Right lung (tissue), 5 donors: ENCODE measurements around the gene KLHL1. TPM values are rescaled to one million over a fixed set of nuclear protein-coding genes. Genes with fewer than 3 reads are reported as not detected.

ENCODE experiments used
- DNase-seq, 2 donors: peaks; one replicate each; pipeline ENCODE4 v3.0.0-alpha.2; 2013
- polyA plus RNA-seq, 5 donors: library from polyadenylated mRNA; unstranded; fragments of 120-200 nt; gene quantifications; one replicate each; pipeline versions ENCODE4 v1.2.1 to v1.2.3, GENCODE V29; 2013; ENCODE audit warnings: inconsistent platforms in 1 of 5, low replicate concordance in 1 of 5; ENCODE audit not compliant: insufficient read length in 5 of 5, insufficient read depth in 1 of 5

The KLHL1 gene
- polyA plus RNA-seq, 5 donors: 0.03 to 0.05 (median 0.04) TPM; not detected in 2

DNA sequence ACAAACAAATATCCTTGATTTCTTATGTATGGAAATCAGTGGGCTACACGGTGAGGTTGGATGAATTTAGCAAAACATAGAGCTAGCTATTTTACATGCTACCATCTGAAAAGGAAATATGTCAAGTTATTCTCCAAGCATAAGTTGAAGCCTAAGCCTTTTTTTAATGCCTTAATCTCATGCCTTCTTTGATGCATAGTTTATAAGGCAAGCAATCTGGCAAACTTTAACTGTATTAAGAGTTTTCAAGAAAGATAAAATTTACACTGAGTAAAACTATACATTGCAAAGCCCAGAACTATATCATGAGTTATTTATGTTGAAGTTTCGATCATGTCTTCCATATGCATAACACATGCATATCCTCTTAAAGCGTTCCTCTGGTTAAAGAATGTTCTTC is 85.6 kb downstream of the KLHL1 start:
- DNase-seq: no peak

DNA sequence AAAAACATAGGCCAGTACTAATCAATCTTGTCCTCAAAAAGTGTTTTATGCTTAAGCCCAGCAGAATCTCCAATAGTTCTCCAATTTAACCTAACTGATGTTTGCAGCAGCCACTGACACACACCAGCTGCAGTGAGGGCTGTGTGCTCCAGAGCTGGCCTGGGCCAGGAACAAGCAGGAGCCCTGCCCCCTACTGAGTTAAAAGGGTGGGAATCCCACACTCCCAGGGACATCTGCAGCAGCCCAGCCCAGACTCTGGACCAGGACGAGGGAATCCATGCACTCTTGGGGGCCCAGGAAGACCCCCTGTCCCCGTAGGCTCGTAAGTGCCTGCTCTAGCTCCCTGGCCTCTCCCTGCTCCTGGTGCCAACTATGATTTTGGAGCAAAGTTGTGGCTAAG is 92.1 kb downstream of the KLHL1 start:
- no peak for DNase-seq

DNA sequence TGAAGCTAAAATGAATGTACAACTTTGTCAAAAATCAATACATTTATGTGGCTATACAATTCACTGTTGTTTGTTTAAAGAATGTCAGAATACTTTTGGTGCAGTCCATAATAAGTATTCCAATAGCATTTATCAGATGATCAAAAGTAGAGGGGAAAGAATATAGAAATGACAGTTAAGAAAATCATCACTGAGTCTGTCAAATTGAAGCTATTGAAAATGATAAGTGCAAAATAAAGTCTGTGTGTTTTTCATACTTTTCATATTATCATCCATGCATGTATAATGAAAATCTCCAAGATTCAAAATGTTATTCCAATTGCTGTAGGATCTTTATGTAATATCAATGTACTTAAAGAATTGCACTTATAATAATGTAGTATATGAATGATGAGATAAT is 93.9 kb downstream of the KLHL1 start:
- no peak for DNase-seq

DNA sequence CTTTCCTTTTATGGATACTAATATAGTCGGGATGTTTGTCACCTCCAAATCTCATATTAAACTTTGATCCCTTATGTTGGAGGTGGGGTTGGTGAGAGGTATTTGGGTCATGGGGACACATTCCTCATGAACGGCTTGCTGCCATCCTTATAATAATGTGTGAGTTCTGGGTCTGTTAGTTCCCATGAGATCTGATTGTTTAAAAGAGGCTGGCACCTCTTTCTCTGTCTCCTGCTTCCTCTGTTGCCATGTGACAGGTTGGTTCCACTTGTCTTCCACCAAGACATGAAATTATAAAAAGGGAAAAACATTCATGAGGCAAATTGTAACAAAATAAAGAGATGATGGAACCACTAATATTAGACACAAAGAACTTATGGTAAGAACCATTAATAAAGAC is 108.4 kb downstream of the KLHL1 start:
- DNase-seq: no peak

DNA sequence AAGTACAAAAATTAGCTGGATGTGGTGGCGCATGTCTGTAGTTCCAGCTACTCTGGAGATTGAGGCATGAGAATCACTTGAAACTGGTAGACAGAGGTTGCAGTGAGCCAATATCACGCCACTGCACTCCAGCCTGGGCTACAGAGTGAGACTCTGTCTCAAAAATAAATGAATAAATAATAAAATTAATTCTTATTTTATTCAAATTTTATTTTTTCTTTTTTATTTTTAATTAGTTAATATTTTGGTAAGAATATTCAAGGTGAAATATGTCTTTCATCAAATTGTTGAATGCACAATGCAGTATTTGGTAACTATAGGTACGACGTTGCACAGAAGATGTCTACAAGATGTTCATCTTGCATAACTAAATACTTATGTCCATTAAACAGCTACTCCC is 111.2 kb downstream of the KLHL1 start:
- no peak for DNase-seq

DNA sequence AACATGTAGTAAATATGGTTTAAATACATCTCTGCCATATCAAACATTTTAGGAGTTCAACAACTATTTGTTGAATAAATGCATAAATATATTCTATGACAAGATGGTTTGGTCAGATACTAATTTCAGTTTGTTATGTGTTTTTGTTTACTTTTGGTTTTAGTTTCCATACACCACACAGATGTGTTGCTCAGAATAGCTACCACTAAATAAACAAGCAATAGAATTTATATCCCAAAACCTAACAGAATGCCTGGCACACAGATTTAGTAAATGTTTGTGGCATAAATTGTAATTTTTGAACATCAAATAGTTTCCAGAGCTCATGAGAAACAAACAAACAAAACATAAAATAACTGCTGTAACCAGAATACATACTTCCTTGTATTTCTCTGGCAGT is 127.5 kb downstream of the KLHL1 start:
- no peak for DNase-seq

DNA sequence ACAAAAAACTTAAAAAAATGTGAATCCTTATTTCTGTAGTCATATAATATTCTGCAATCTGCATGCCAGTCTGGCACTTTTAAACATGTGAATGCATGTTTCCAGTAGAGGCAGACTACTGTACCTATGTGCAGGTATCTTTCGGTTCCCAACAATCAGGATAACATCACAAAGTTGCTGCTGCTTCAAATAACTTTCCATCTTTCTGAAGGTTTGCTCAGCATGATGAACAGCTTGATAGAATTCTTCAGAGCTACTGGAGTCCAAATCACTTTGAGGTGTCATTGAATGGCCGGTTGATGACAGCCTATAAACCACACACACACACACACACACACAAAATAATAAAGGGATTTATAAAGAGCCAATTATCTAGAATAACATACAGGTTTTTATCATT is 132.8 kb downstream of the KLHL1 start:
- DNase-seq: no peak

DNA sequence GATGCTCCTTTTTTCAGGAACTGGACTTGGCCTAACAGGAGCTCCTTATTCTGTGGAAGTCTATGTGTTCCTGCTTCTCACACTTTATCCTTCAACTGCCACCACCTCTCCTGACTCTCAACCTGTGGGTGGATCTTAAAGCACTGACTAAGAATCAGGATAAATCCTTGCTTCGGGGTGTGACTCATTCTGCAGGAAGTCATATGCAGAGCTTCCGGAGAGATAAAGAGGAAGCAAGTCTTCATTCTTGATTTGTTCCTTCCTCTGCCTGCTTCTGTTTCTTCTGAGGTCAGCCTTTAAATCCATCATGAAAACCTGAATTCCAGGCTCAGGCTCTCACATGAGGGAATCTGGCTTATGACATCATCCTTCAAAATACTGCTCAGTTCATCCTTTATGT is 137.7 kb downstream of the KLHL1 start:
- no peak for DNase-seq

DNA sequence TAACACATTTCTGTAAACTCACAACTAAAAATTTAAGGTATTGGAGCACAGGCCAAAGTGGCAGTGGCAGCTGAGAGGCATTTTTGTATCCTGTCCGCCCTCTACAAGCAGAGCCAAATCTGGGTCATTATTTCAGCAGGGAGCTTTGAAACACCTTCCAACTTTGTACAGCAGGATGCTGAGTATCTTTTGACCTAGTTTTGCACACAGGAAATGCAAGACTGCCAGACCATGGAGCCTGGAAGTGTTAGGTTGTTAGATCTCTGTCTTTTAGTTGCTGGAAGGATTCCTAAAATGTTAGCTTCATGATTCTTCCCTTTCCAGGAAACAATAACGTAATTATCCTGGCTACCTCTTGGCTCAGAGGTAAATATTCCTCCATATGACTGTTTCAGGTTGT is 149.2 kb downstream of the KLHL1 start:
- no peak for DNase-seq

DNA sequence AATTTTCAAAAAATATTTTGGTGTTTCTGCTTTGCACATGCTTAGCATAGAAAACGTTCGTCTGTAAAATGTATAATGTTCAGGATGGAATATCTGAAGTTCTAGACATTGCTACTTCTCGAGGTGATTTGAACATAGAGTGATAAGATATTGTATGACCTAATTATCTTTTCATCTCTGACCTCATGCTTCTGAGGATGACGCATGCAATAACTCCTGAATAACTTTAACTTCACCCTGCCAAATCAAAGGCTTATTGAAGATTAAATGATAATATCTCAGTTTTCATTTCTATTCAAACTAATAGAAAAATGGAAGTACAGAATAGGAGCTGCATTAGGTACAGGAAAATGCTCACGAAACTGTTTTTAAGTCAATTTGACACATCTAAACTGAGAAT is 151.4 kb downstream of the KLHL1 start:
- DNase-seq: no peak

DNA sequence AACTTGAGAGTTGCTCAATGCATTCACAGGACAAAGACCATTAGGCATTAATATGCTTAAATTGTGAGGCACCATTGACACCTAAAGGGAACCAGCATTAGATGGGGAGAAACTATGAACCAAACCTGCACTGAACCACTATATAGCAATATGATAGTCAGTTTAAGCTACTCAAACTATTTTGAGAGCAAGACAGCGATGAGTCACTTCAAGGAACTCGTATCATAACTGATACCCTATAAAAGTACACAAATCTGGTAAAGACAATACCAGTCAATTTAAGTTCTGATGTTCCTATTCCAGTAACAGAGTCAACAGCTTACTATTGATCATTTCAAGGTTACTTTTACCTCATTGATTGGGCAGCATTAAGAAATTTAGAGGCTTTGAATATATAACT is 151.9 kb downstream of the KLHL1 start:
- DNase-seq: no peak

DNA sequence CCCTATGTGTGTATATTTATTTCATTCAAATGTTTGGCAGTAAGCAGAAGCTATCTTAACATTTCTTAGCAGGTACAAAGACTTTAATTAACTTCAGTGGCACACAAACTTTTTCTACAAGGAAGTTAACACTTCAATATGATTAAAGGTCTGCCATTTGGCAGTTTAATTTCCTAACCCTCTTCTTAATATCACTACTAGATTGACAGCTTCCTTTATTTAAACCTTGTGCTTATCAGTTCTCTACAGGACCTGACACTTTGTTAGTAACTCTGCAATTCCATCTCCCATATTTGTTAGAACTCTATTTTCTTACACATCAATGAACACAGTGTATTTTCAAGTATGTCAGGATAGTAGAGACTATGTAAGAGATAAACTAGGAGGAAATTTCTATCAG is 153.0 kb downstream of the KLHL1 start:
- DNase-seq: no peak

DNA sequence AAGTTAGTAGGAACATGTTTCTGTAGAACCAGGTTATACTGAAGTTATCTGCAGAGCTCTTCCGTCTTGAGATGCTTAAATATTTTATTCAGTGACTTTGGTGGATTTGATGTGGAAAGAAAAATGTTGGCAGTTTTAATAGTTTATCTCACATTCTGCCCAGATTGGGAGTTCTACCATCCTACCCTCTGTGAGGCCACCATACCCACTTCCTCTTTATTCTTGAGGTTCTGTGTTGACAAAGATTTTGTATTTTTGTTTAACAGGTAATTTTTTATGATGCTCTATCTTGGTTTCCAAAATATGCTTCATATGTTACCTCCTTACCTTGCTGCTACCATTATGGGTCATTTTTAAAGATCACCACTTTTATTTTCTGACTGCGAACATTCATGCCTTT is 156.8 kb downstream of the KLHL1 start:
- no peak for DNase-seq

DNA sequence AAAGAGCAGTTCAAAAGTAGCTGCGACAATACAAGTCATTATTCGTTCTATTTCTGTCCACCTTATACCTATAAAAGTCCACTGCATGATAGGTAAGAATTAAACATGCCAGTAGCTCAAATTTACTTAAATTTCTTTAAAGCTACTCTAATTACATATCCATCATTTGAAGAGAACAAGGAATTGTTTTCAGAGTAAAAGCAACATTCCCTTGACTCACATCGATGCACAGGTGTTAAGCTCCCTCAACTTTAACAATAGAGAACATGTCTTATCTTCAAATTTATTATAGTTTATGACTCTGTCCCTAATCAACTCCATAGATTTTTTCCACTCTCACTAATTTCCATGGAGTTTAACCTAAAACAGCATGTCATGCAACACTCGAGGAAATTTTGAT is 158.1 kb downstream of the KLHL1 start:
- DNase-seq: no peak

DNA sequence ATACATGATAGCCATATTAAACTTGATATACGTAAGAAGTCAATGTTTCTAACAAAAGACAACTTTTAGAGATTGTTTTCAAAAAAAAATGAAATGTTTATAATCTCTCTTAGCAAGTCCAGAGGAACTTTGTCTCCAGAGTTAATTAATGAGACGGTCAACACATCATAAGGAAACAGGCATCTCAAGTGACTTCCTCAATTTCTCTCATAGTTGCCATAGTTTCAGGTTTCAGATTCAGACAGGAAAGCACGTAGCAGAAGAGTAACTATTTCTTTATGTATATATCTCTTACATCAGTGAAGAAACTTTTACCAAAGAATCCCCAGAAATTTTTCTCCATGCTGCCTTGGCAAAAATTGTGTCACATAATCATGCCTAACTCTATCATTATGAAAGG is 160.2 kb downstream of the KLHL1 start:
- DNase-seq: no peak

DNA sequence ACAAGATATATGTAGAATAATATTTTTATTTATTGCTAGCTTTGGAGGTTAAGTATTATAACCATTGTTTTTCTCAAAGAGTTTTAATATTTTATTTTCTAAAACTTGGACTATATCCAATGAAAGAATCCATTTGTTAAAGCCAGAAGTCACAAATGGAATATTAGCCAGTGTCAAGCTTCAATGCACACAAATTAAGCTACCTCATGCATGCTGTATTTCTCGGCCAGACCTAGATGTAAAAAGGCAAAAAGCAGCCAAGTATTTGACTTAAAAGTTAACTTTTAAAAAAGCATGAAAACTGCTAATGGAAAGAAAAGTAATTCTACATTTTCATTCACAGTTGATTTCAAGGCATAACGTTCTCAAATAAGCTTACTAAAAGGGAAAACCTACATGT is 160.7 kb downstream of the KLHL1 start:
- DNase-seq: no peak

DNA sequence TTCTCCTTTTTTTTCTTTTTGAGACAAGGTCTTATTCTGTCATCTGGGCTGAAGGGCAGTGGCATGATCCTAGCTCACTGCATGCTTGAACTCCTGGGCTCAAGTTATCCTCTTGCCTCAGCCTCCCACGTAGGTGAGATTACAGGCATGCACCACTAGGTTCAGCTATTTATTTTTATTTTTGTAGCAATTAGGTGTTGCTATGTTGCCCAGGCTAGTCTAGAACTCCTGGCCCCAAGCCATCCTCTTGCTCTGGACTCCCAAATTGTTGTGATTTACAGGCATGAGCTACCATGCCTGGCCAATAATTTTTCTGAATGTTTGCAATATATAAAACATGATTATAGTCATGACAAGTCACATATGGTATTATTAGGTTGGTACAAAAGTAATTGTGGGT is 161.7 kb downstream of the KLHL1 start:
- no peak for DNase-seq

DNA sequence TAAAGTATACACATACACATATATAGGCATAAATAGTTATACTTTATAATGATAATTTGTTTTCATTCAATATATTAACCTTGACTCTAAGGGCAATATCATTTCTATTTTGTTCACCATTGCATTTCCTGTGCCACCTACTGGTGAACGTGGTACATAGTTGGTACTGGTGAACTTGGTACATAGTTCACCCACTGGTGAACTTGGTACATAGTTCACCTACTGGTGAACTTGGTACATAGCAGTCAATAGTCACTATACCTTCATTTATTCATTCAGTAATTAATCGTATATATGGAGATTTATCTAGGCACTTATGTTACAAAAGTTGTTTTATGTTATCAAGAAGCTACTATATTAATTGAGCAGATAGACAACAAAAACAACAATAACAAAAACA is 173.2 kb downstream of the KLHL1 start:
- no peak for DNase-seq

DNA sequence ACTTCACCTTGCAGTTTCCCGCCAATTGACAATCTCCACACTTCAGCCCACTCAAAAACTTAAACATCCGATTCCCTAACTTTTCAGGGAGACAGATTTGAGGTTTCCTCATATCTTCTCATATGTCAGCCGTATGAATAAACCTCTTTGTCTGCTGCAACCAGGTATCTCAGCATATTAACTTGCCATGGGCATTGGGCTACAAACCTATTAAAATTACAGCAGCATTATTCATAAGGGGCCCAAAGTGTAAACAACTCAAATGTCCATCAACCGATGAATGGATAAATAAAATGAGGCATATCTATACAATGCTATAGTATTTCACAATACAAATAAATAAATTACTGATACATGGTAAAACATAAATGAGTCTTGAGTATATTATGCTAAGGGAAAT is 180.0 kb downstream of the KLHL1 start:
- DNase-seq: no peak

DNA sequence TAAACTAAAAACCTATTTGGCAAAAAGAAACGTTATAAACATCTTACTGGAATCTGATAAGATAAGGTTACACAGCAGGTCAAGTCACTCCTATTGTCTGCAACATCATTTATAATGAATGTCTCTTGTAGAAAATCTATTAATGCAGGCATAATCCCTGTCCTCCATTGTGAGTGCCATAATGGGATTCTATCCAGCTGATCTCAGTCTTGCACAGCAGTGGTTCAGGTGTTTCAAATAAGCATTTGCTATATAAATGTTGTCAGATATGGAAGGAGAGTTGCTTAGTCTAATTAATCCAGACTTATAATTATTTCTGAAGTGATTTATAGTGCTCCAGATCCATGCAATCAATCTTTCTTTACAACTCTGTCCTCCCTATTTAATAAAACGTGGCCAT is 187.1 kb downstream of the KLHL1 start:
- no peak for DNase-seq

DNA sequence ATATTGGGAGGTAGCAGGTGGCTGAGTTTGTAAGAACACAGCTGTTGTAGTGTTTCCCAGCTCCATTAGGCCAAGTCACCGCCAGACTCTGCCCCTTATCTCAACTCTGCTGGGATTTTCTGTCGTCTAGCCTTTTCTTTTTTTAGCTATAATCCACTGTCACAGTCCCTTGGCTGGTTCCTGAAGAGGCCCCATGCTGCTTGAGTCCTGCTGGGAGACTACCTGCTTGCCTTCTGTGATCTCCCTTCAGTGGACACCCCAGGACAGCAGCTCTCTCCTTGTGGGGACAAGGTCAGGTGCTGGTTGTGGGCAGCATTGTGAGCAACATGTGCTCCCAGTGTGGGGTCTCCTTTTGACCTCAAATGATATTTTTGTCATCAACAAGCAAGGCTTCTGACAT is 195.6 kb downstream of the KLHL1 start:
- DNase-seq: no peak

DNA sequence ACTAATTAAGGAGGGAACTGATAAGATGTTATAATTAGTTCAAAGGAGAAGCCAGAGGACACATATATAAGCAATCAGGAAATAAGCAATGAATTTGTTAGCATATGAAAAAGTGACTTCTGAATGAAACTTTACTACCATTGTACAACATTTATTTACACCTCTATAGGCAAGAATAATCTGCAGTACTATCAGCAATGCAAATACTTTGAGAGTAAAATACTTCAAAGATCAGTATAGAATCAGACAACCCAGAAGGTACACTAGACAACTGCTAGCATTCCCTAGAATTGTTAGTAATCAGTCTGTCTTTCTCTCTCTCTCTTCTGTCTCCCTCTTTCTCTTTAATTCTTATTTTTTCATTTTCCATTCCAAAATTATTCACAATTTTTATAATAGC is 197.5 kb downstream of the KLHL1 start:
- DNase-seq: no peak

DNA sequence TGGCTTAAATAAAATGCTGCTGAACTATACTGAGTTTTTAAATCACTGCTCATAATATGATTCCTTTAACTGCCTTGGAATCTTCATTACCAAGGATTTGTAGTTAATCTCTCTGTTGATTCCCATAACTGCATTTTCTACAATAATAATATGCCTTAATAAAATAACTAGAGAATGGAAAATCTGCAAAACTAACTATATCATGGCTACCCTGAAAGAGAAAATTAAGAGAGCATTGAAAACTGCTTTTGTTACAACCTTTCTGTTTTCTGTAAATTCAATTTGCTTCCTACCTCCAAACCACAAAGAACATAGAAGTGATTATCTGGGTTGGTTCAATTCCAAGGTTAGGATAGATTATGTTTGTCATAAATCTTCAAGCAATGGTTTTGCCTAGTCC is 203.5 kb downstream of the KLHL1 start:
- no peak for DNase-seq

DNA sequence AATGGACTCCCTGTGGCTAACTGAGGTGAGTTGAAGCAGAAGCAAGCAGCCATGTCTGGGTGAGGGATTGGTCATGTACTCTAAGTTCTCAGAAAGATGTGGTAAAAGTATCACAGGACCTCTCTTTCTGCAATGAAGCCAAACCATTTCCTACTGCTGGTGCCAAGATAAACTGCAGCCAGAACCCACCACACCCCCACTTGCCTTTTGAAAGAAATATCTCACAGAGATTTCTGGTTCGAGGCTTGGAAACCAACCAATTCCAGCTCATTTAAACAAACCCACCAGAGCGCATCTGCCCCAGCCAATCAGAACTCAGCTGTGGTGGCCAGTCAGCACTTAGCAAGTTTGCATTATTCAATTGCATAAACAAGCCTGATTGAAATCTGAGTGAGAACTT is 205.2 kb downstream of the KLHL1 start:
- DNase-seq: no peak

DNA sequence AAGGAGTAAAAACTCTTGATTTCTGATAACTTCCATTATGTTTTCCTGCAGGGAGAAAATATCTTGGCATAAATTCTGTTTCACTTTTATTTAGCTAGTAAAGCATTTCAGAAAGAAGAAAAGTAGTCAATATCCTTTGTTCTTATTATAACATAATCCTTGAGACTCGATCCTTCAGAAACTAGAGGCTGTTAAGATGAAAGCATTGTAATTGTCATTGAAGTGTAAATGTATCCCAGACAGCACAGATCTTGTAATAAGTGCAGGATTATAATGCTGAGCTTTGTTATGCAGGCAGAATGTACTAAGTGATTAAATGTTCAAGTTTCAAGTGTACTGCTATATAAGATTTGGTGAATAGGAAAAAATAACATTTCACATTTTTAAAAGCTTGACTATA is 225.8 kb downstream of the KLHL1 start:
- no peak for DNase-seq
